DMS153 (cell line): ENCODE results near the gene IFNGR2.
A peak's percentile ranks its signal among the peaks of the same experiment; 100 is the strongest.
"Not testable (repeated sequence)": the region's sequence is repeated elsewhere in the genome, so short reads cannot be mapped to it uniquely, and the experiment has no call there.

Source experiments
- DNase-seq: peaks from one replicate; lab custom pipeline; 2025; lab: John Stamatoyannopoulos, UW

IFNGR2 gene

GRCh38 chr21:33437140-33437539 is 33.9 kb downstream of the IFNGR2 start:
- no peak for DNase-seq

- peak; percentile 98 for DNase-seq
These were observed 38.6 kb downstream of the IFNGR2 start for GRCh38 chr21:33441489-33442477.

GRCh38 chr21:33443194-33443593 is 40.0 kb downstream of the IFNGR2 start:
- peak; percentile 87 for DNase-seq

- DNase-seq, result no peak
These were observed 41.3 kb downstream of the IFNGR2 start for GRCh38 chr21:33444499-33444898.

- not testable (repeated sequence) for DNase-seq
These were observed 43.4 kb downstream of the IFNGR2 start for GRCh38 chr21:33446620-33447019.

- no peak for DNase-seq
These were observed 46.4 kb downstream of the IFNGR2 start for GRCh38 chr21:33449616-33450015.

GRCh38 chr21:33451634-33452071 is 48.4 kb downstream of the IFNGR2 start:
- no peak for DNase-seq

- no peak for DNase-seq
These were observed 49.1 kb downstream of the IFNGR2 start for GRCh38 chr21:33452362-33452761.

GRCh38 chr21:33455686-33456446 is 52.7 kb downstream of the IFNGR2 start:
- no peak for DNase-seq

- no peak for DNase-seq
These were observed 55.6 kb downstream of the IFNGR2 start for GRCh38 chr21:33458861-33459260.

GRCh38 chr21:33461538-33462250 is 58.5 kb downstream of the IFNGR2 start:
- no peak for DNase-seq

GRCh38 chr21:33469183-33469582 is 66.0 kb downstream of the IFNGR2 start:
- DNase-seq, result not testable (repeated sequence)

GRCh38 chr21:33470701-33471100 is 67.5 kb downstream of the IFNGR2 start:
- DNase-seq, result no peak

GRCh38 chr21:33473344-33473743 is 70.1 kb downstream of the IFNGR2 start:
- DNase-seq, result no peak

GRCh38 chr21:33477066-33477465 is 73.9 kb downstream of the IFNGR2 start:
- DNase-seq, result no peak

GRCh38 chr21:33478182-33478581 is 75.0 kb downstream of the IFNGR2 start:
- no peak for DNase-seq

- no peak for DNase-seq
These were observed 75.9 kb downstream of the IFNGR2 start for GRCh38 chr21:33478935-33479678.

- DNase-seq, result peak; percentile 90
These were observed 76.7 kb downstream of the IFNGR2 start, which contains the start of gene TMEM50B for GRCh38 chr21:33479679-33480480. TSS of gene TMEM50B (minus strand) at chr21:33479974. CDS start at chr21:33468885, 11,089 bp downstream.

GRCh38 chr21:33480481-33481103 is 77.4 kb downstream of the IFNGR2 start:
- DNase-seq, result no peak
